H1 (cell line): ENCODE data around the gene SEC22C. TPM values are rescaled to one million over a fixed set of nuclear protein-coding genes. Genes with fewer than 3 reads are reported as not detected.

Source experiments
- CTCF ChIA-PET: fragments of 300-600 bp; sonication (Branson Sonifier 250); formaldehyde crosslinking; loops from one replicate; lab custom pipeline; 2021; ENCODE audit not compliant: partially characterized antibody; lab: Charles Lee
- POLR2A ChIA-PET: fragments of 300-600 bp; sonication (Branson Sonifier 250); formaldehyde crosslinking; loops from one replicate; lab custom pipeline; 2021; ENCODE audit warnings: inconsistent platforms; ENCODE audit not compliant: partially characterized antibody; lab: Charles Lee
- DNase-seq, 2 experiments: peaks; one replicate each; pipeline versions ENCODE4 v3.0.0 to v3.0.0-alpha.2; 2010 to 2022; ENCODE audit warnings: low spot score in 2 of 2, low read depth in 1 of 2, mixed read lengths in 1 of 2
- FAIRE-seq: peaks from 2 replicates; lab custom pipeline; 2011; peaks lifted over from hg19 to GRCh38; lab: Jason Lieb, UNC
- H2AFZ ChIP-seq: 2 replicates; pipeline ENCODE4 v1.8.1; 2012; ENCODE audit warnings: low read length, inconsistent platforms
- H2AK5ac ChIP-seq: 2 replicates; pipeline ENCODE4 v1.6.1; 2013; ENCODE audit warnings: low read depth, low read length
- H2BK120ac ChIP-seq: replicated peaks from 2 replicates; pipeline ENCODE3; 2013; ENCODE audit warnings: low read depth, low read length, inconsistent platforms
- H2BK12ac ChIP-seq: 2 replicates; pipeline ENCODE4 v1.6.1; 2013; ENCODE audit warnings: low read depth, low read length
- H2BK15ac ChIP-seq: 2 replicates; pipeline ENCODE4 v1.6.1; 2013; ENCODE audit warnings: low read length
- H2BK20ac ChIP-seq: 2 replicates; pipeline ENCODE4 v1.6.1; 2013; ENCODE audit warnings: low read length
- H2BK5ac ChIP-seq: 2 replicates; pipeline ENCODE4 v1.6.1; 2013; ENCODE audit warnings: low read depth, low read length
- H3K14ac ChIP-seq: 2 replicates; pipeline ENCODE4 v1.6.1; 2013; ENCODE audit warnings: inconsistent platforms; ENCODE audit not compliant: insufficient read length
- H3K18ac ChIP-seq: 2 replicates; pipeline ENCODE4 v1.6.1; 2013; ENCODE audit warnings: low read length; ENCODE audit errors: extremely low read depth
- H3K23ac ChIP-seq: 2 replicates; pipeline ENCODE4 v1.6.1; 2013; ENCODE audit warnings: inconsistent platforms; ENCODE audit not compliant: insufficient read length
- H3K23me2 ChIP-seq: 2 replicates; pipeline ENCODE4 v1.6.1; 2013; ENCODE audit warnings: low read depth, low read length
- H3K27ac ChIP-seq: 2 replicates; pipeline ENCODE4 v1.6.1; 2011; ENCODE audit warnings: low read depth, low read length, inconsistent platforms
- H3K27me3 ChIP-seq, 4 experiments: replicated peaks in 1 of 4; 1 replicate in 1 of 4; 2 replicates in 3 of 4; pipeline versions ENCODE4 v1.6.1 to v1.8.1; 2011 to 2013; ENCODE audit warnings: low read length in 3 of 4, mild to moderate bottlenecking in 3 of 4, inconsistent platforms in 2 of 4, mixed read lengths in 2 of 4, moderate library complexity in 1 of 4; ENCODE audit not compliant: control insufficient read depth in 3 of 4, insufficient read depth in 3 of 4; ENCODE audit errors: extremely low read depth in 1 of 4
- H3K36me3 ChIP-seq, 4 experiments: 2 replicates each; pipeline versions ENCODE4 v1.6.1 to v1.8.1; 2011 to 2013; ENCODE audit warnings: mild to moderate bottlenecking in 4 of 4, low read length in 3 of 4, moderate library complexity in 2 of 4, control low read depth in 1 of 4, inconsistent platforms in 1 of 4; ENCODE audit not compliant: insufficient read depth in 4 of 4, control insufficient read depth in 2 of 4
- H3K4ac ChIP-seq: replicated peaks from 2 replicates; pipeline ENCODE3; 2013; ENCODE audit warnings: low read length, low read depth, mixed read lengths, inconsistent platforms; ENCODE audit not compliant: insufficient read length
- H3K4me1 ChIP-seq, 4 experiments: replicated peaks in 1 of 4; 1 replicate in 1 of 4; 2 replicates in 3 of 4; pipeline versions ENCODE4 v1.6.1 to v1.8.1; 2011 to 2013; ENCODE audit warnings: low read length in 3 of 4, inconsistent platforms in 2 of 4, mixed read lengths in 1 of 4; ENCODE audit not compliant: insufficient read depth in 4 of 4, control insufficient read depth in 3 of 4
- H3K4me2 ChIP-seq, 2 experiments: 2 replicates each; pipeline versions ENCODE4 v1.6.1 to v1.8.1; 2011 to 2013; ENCODE audit warnings: low read depth in 2 of 2, low read length in 2 of 2, control low read depth in 1 of 2, inconsistent platforms in 1 of 2, mild to moderate bottlenecking in 1 of 2; ENCODE audit not compliant: insufficient read depth in 1 of 2
- H3K4me3 ChIP-seq, 4 experiments: fragments of 200-600, 300-600 bp in 1 of 4; sonication (generic), shearing (Covaris generic), sonication (Bioruptor Twin) in 1 of 4; 2 replicates each; pipeline versions ENCODE4 v1.5.1 to v1.8.1; 2011 to 2016; ENCODE audit warnings: low read length in 4 of 4, low read depth in 3 of 4, control low read depth in 2 of 4, inconsistent platforms in 2 of 4, mild to moderate bottlenecking in 2 of 4, mixed read lengths in 1 of 4, moderate library complexity in 1 of 4; ENCODE audit not compliant: insufficient read depth in 2 of 4; ENCODE audit errors: extremely low read depth in 1 of 4
- H3K56ac ChIP-seq: replicated peaks from 2 replicates; pipeline ENCODE3; 2013; ENCODE audit warnings: low read depth, mild to moderate bottlenecking, mixed read lengths, low read length, inconsistent platforms; ENCODE audit not compliant: insufficient read length
- H3K79me1 ChIP-seq: 2 replicates; pipeline ENCODE4 v1.6.1; 2013; ENCODE audit warnings: low read depth, low read length, control low read depth
- H3K79me2 ChIP-seq, 2 experiments: 2 replicates each; pipeline versions ENCODE4 v1.6.1 to v1.8.1; 2012 to 2013; ENCODE audit warnings: low read length in 2 of 2, mild to moderate bottlenecking in 2 of 2, inconsistent platforms in 1 of 2; ENCODE audit not compliant: insufficient read depth in 2 of 2, control insufficient read depth in 1 of 2
- H3K9ac ChIP-seq, 4 experiments: replicated peaks in 1 of 4; 1 replicate in 1 of 4; 2 replicates in 3 of 4; pipeline versions ENCODE4 v1.6.1 to v1.8.1; 2011 to 2013; ENCODE audit warnings: low read depth in 3 of 4, low read length in 3 of 4, control low read depth in 2 of 4, mild to moderate bottlenecking in 2 of 4, moderate library complexity in 2 of 4, inconsistent platforms in 1 of 4; ENCODE audit errors: extremely low read depth in 1 of 4
- H3K9me3 ChIP-seq, 2 experiments: 2 replicates each; pipeline versions ENCODE4 v1.6.1 to v1.8.1; 2012 to 2013; ENCODE audit warnings: mild to moderate bottlenecking in 2 of 2, moderate library complexity in 2 of 2, control low read depth in 1 of 2, inconsistent platforms in 1 of 2, low read depth in 1 of 2, low read length in 1 of 2, mixed read lengths in 1 of 2; ENCODE audit not compliant: insufficient read depth in 2 of 2
- H4K20me1 ChIP-seq, 2 experiments: replicated peaks in 1 of 2; 2 replicates each; pipeline versions ENCODE3 to v1.8.1; 2011 to 2013; ENCODE audit warnings: inconsistent platforms in 2 of 2, low read length in 2 of 2, mild to moderate bottlenecking in 1 of 2; ENCODE audit not compliant: insufficient read depth in 2 of 2, control insufficient read depth in 1 of 2
- H4K5ac ChIP-seq: 2 replicates; pipeline ENCODE4 v1.6.1; 2013; ENCODE audit warnings: low read length, low read depth, mixed read lengths, inconsistent platforms; ENCODE audit not compliant: insufficient read length
- H4K8ac ChIP-seq: 2 replicates; pipeline ENCODE4 v1.8.0; 2013; ENCODE audit warnings: mild to moderate bottlenecking, moderate library complexity, low read length, inconsistent platforms; ENCODE audit not compliant: insufficient read depth; ENCODE audit errors: extremely low read depth
- H4K91ac ChIP-seq: replicated peaks from 2 replicates; pipeline ENCODE3; 2013; ENCODE audit warnings: low read length, mixed read lengths, inconsistent platforms; ENCODE audit not compliant: insufficient read length
- CHD2 ChIP-seq: IDR thresholded peaks from 2 replicates; pipeline ENCODE4 v1.6.1; 2012; ENCODE audit warnings: low read length, improper control_type of control experiment
- E2F6 ChIP-seq: IDR thresholded peaks from 2 replicates; pipeline ENCODE4 v1.6.1; 2012; ENCODE audit warnings: inconsistent platforms
- HDAC2 ChIP-seq, 2 experiments: fragments of 300-600 bp in 1 of 2; sonication (generic) in 1 of 2; IDR thresholded peaks; 2 replicates each; pipeline ENCODE4 v1.6.1; 2011 to 2012; ENCODE audit warnings: low read depth in 2 of 2, low read length in 2 of 2, mild to moderate bottlenecking in 2 of 2, moderate library complexity in 2 of 2, borderline replicate concordance in 1 of 2, inconsistent platforms in 1 of 2
- MAFK ChIP-seq: IDR thresholded peaks from 2 replicates; pipeline ENCODE4 v1.6.1; 2012; ENCODE audit warnings: low read depth, mild to moderate bottlenecking, improper control_type of control experiment, low read length
- RNF2 ChIP-seq: fragments of 200-900, 300-1000 bp; sonication (generic); IDR thresholded peaks from 2 replicates; pipeline ENCODE4 v1.7.1; 2016; ENCODE audit warnings: borderline replicate concordance, low read depth, mild to moderate bottlenecking, antibody characterized with exemption, low read length; ENCODE audit not compliant: poor library complexity, severe bottlenecking; ENCODE audit errors: missing control alignments
- ZNF274 ChIP-seq: IDR thresholded peaks from 2 replicates; pipeline ENCODE4 v1.7.0; 2012; ENCODE audit warnings: low read length, borderline replicate concordance; ENCODE audit errors: extremely low read depth
- WGBS, 2 experiments: shearing (Covaris generic) in 1 of 2; methylation state at CpG; one replicate each; pipeline versions ENCODE4 v1.1.6 to v1.1.7; 2013 to 2015; ENCODE audit warnings: low lambda C conversion rate in 2 of 2, mixed read lengths in 2 of 2, inconsistent platforms in 1 of 2, low coverage in 1 of 2, missing lambda C conversion rate in 1 of 2; ENCODE audit not compliant: insufficient replicate concordance in 2 of 2, insufficient coverage in 1 of 2, insufficient read length in 1 of 2; ENCODE audit errors: extremely low coverage in 1 of 2, missing lambda C conversion rate in 1 of 2; 5-methylcytosine and 5-hydroxymethylcytosine counted together
- polyA plus RNA-seq, 7 experiments: library from polyadenylated mRNA; depleted of rRNA in 3 of 7; stranded (reverse) in 5 of 7; unstranded in 2 of 7; fragments of >200 nt in 5 of 7; fragments of 200-250 nt in 2 of 7; gene quantifications; 1 replicate in 5 of 7; 2 replicates in 1 of 7; 4 replicates in 1 of 7; pipeline versions ENCODE4 v1.2.1 to v1.2.3, GENCODE V29; 2011 to 2013; ENCODE audit warnings: missing spikeins in 2 of 7, mixed read lengths in 2 of 7
- total RNA-seq: library from RNA; stranded (reverse); fragmentation: NEBNext Ultra II Directional; extraction: Animal tissue kit (Norgen Biotek cat#: 25700); gene quantifications from 2 replicates; pipeline ENCODE4 v1.2.1, GENCODE V29; 2021
- TF ChIP-seq, protein P1 (sequence below): IDR thresholded peaks from 2 replicates; pipeline ENCODE4 v1.6.1; 2011; ENCODE audit warnings: low read depth, mild to moderate bottlenecking, low read length; ENCODE audit not compliant: insufficient read depth
- TF ChIP-seq, protein P2 (sequence below), 3 experiments: IDR thresholded peaks; 1 replicate in 2 of 3; 2 replicates in 1 of 3; pipeline versions ENCODE4 v1.5.1 to v1.6.1; 2011; ENCODE audit warnings: low read length in 3 of 3, mild to moderate bottlenecking in 3 of 3, inconsistent platforms in 2 of 3, low read depth in 1 of 3, moderate library complexity in 1 of 3; ENCODE audit not compliant: insufficient read depth in 1 of 3; ENCODE audit errors: control extremely low read depth in 1 of 3

Gene SEC22C
- total and polyA plus RNA-seq, 2 of the 8 experiments (the other 6 are each of a cell fraction or from before 2014, with no cell fraction given) = 23.4 to 38.3 TPM

- H3K27ac ChIP-seq = no peak overlapping the region
- no peaks in the 10 kb centered on the region for H3K79me2 ChIP-seq
- no peak overlapping the region for H4K5ac ChIP-seq
- CTCF ChIA-PET = interaction anchor here (0.6 to 23.3 kb wide), 5 partner anchors 9 to 285 kb away, joined by 3 to 458 read pairs (median 4); no protein-coding TSS in a partner anchor
- H3K14ac ChIP-seq = no peak overlapping the region
- no peak overlapping the region for H3K4ac ChIP-seq
- no peak overlapping the region for H3K18ac ChIP-seq
- FAIRE-seq (no peak), DNase-seq (no peak)
- H4K8ac ChIP-seq = no peak overlapping the region; the same call in 1 of the 2 replicates
- H2BK20ac ChIP-seq = no peak overlapping the region
- H3K56ac ChIP-seq = no peak overlapping the region
- POLR2A ChIA-PET = interaction anchor here (0.5 to 3.1 kb wide), 2 partner anchors 8 to 315 kb away, joined by 3 to 10 read pairs; no protein-coding TSS in a partner anchor
- no peak overlapping the region for H3K4me2 ChIP-seq
- no peaks in the 10 kb centered on the region for H3K27me3 ChIP-seq
- no peaks in the 10 kb centered on the region for H4K20me1 ChIP-seq
- H2BK12ac ChIP-seq = no peak overlapping the region
- no peak overlapping the region for H4K91ac ChIP-seq
- H3K4me1 ChIP-seq = no peaks in the 10 kb centered on the region
- no peak overlapping the region for H3K4me3 ChIP-seq
- no peak overlapping the region for H2BK15ac ChIP-seq
- no peak overlapping the region for H2BK5ac ChIP-seq
- no peak overlapping the region for H2BK120ac ChIP-seq
- WGBS, 2 experiments = 91% methylated on average over 4 of the region's 4 CpGs; no CpG with 5 or more reads in 1 of the 2 experiments
- H3K9me3 ChIP-seq = no peaks in the 10 kb centered on the region
- no peak overlapping the region for H2AK5ac ChIP-seq
- H3K79me1 ChIP-seq = no peaks in the 10 kb centered on the region
- H3K23me2 ChIP-seq = no peaks in the 10 kb centered on the region; the same call in 1 of the 2 replicates
- no peak overlapping the region for H3K23ac ChIP-seq
- H3K9ac ChIP-seq = no peak overlapping the region
- no peaks in the 10 kb centered on the region; a peak in 1 of 8 replicates for H3K36me3 ChIP-seq
- no peak overlapping the region for H2AFZ ChIP-seq
- TF ChIP-seq ZNF274 = no peak
- TF ChIP-seq, protein P1, sequence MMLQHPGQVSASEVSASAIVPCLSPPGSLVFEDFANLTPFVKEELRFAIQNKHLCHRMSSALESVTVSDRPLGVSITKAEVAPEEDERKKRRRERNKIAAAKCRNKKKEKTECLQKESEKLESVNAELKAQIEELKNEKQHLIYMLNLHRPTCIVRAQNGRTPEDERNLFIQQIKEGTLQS = no peak
- TF ChIP-seq, protein P2, sequence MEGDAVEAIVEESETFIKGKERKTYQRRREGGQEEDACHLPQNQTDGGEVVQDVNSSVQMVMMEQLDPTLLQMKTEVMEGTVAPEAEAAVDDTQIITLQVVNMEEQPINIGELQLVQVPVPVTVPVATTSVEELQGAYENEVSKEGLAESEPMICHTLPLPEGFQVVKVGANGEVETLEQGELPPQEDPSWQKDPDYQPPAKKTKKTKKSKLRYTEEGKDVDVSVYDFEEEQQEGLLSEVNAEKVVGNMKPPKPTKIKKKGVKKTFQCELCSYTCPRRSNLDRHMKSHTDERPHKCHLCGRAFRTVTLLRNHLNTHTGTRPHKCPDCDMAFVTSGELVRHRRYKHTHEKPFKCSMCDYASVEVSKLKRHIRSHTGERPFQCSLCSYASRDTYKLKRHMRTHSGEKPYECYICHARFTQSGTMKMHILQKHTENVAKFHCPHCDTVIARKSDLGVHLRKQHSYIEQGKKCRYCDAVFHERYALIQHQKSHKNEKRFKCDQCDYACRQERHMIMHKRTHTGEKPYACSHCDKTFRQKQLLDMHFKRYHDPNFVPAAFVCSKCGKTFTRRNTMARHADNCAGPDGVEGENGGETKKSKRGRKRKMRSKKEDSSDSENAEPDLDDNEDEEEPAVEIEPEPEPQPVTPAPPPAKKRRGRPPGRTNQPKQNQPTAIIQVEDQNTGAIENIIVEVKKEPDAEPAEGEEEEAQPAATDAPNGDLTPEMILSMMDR (IDR thresholded peaks at IDR 0.05; ENCODE audit: control extremely low read depth in 1 of 3, insufficient read depth in 1 of 3, low read depth in 1 of 3, low read length in 3 of 3) = no peak
- no peak for TF ChIP-seq E2F6
- TF ChIP-seq RNF2 = no peak
- no peak for TF ChIP-seq CHD2
- no peak for TF ChIP-seq HDAC2 (IDR thresholded peaks at IDR 0.05; ENCODE audit: borderline replicate concordance in 1 of 2, low read depth in 2 of 2, low read length in 2 of 2)
- no peak for TF ChIP-seq MAFK
These were observed 66.9 kb downstream of the SEC22C start for GRCh38 chr3:42514876-42515275.
